HEK293T (cell line): ENCODE data around the gene TPK1.

ENCODE experiments used
- CTCF ChIA-PET: fragments of 350-600 bp; formaldehyde crosslinking; extraction: SDS; loops from one replicate; lab custom pipeline; 2021; ENCODE audit warnings: antibody characterized with exemption, inconsistent platforms; lab: Yijun Ruan, JAX
- POLR2A ChIA-PET: fragments of 350-600 bp; formaldehyde crosslinking; extraction: SDS; loops from one replicate; lab custom pipeline; 2020; ENCODE audit warnings: antibody characterized with exemption, inconsistent platforms; lab: Yijun Ruan, JAX
- DNase-seq: peaks from one replicate; pipeline ENCODE4 v3.0.0; 2012; ENCODE audit warnings: mixed read lengths; ENCODE audit errors: extremely low spot score
- ARNT ChIP-seq: fragments of 450-650 bp; IDR thresholded peaks from 2 replicates; pipeline ENCODE4 v1.6.1; 2017; ENCODE audit warnings: mild to moderate bottlenecking
- BHLHE40 ChIP-seq: fragments of 450-650 bp; IDR thresholded peaks from 2 replicates; pipeline ENCODE4 v1.6.1; 2016; ENCODE audit warnings: mild to moderate bottlenecking, moderate library complexity, borderline replicate concordance
- CTBP1 ChIP-seq: fragments of 450-650 bp; IDR thresholded peaks from 2 replicates; pipeline ENCODE4 v1.6.1; 2016; ENCODE audit warnings: borderline replicate concordance
- ELF4 ChIP-seq: fragments of 450-650 bp; IDR thresholded peaks from 2 replicates; pipeline ENCODE4 v1.6.1; 2017; ENCODE audit warnings: antibody characterized with exemption
- FOXA1 ChIP-seq: fragments of 450-650 bp; IDR thresholded peaks from 2 replicates; pipeline ENCODE4 v1.6.1; 2016; ENCODE audit warnings: mild to moderate bottlenecking
- FOXK2 ChIP-seq: fragments of 450-650 bp; IDR thresholded peaks from 2 replicates; pipeline ENCODE4 v1.6.1; 2016; ENCODE audit warnings: mild to moderate bottlenecking
- FOXM1 ChIP-seq: fragments of 450-650 bp; IDR thresholded peaks from 2 replicates; pipeline ENCODE4 v1.6.1; 2017; ENCODE audit warnings: mild to moderate bottlenecking, borderline replicate concordance
- HDGF ChIP-seq: fragments of 450-650 bp; IDR thresholded peaks from 2 replicates; pipeline ENCODE4 v1.6.1; 2017; ENCODE audit warnings: antibody characterized with exemption, borderline replicate concordance
- L3MBTL2 ChIP-seq: fragments of 450-650 bp; conservative IDR thresholded peaks from 2 replicates; pipeline ENCODE4 v1.6.1; 2016; ENCODE audit warnings: mild to moderate bottlenecking
- LEF1 ChIP-seq: fragments of 450-650 bp; IDR thresholded peaks from 2 replicates; pipeline ENCODE4 v1.6.1; 2017; ENCODE audit warnings: mild to moderate bottlenecking, borderline replicate concordance
- NFRKB ChIP-seq: fragments of 450-650 bp; IDR thresholded peaks from 2 replicates; pipeline ENCODE4 v1.6.1; 2016; ENCODE audit warnings: mild to moderate bottlenecking, moderate library complexity
- PKNOX1 ChIP-seq: fragments of 450-650 bp; IDR thresholded peaks from 2 replicates; pipeline ENCODE4 v1.6.1; 2016
- SP1 ChIP-seq: fragments of 450-650 bp; IDR thresholded peaks from 2 replicates; pipeline ENCODE4 v1.6.1; 2017
- SUZ12 ChIP-seq: fragments of 450-650 bp; IDR thresholded peaks from 2 replicates; pipeline ENCODE4 v1.6.1; 2016; ENCODE audit warnings: mild to moderate bottlenecking
- TARDBP ChIP-seq: fragments of 450-650 bp; IDR thresholded peaks from 2 replicates; pipeline ENCODE4 v1.6.1; 2016
- ZNF384 ChIP-seq: fragments of 450-650 bp; IDR thresholded peaks from 2 replicates; pipeline ENCODE4 v1.6.1; 2016

The TPK1 gene

DNA sequence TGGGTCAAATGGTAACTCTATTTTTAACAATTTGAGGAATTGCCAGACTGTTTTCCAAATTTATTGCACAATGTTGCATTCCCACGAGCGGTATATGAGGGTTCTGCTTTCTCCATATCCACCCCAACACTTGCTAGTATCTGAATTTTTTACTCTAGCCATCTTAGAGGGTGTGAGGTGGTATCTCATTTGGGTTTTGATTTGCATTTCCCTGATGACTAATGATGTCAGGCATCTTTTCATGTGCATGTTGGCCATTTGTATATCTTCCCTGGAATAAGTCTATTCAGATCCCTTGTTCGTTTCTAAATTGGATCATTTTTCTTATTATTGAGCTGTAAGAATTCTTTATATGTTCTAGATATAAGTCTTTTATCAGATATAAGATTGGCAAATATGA lies 97.7 kb downstream of the TPK1 start:
- TF ChIP-seq HDGF (no peak), ZNF384 (no peak), ELF4 (no peak), FOXM1 (no peak), FOXK2 (no peak), FOXA1 (no peak), TARDBP (no peak), CTBP1 (no peak), PKNOX1 (no peak), BHLHE40 (no peak), SP1 (no peak), L3MBTL2 (no peak), SUZ12 (no peak), ARNT (no peak), LEF1 (no peak), NFRKB (no peak)
- POLR2A ChIA-PET = no interaction called here
- no peak for DNase-seq
- CTCF ChIA-PET = interaction anchor here (0.5 to 1.5 kb wide), 2 partner anchors 97 to 190 kb away, joined by 3 to 5 read pairs; partner anchors contain the start of gene TPK1

- no peak for TF ChIP-seq SP1
- TF ChIP-seq CTBP1 = no peak
- TF ChIP-seq ELF4 = no peak
- TF ChIP-seq ARNT = no peak
- TF ChIP-seq LEF1 = no peak
- no peak for TF ChIP-seq ZNF384
- TF ChIP-seq FOXK2 = no peak
- TF ChIP-seq BHLHE40 = no peak
- no peak for TF ChIP-seq PKNOX1
- TF ChIP-seq TARDBP = no peak
- no peak for TF ChIP-seq FOXA1
- TF ChIP-seq HDGF = no peak
- no peak for TF ChIP-seq SUZ12
- no peak for TF ChIP-seq FOXM1
- no peak for TF ChIP-seq L3MBTL2
- TF ChIP-seq NFRKB = no peak
- ChIA-PET CTCF (interaction anchor here (0.6 to 0.9 kb wide), 2 partner anchors 9 to 143 kb away, joined by 3 read pairs; no protein-coding TSS in a partner anchor), POLR2A (no interaction called here)
- DNase-seq = no peak
These were observed 98.9 kb downstream of the TPK1 start for GRCh38 chr7:144736880-144737493.

GRCh38 chr7:144735505-144736276 lies 100.2 kb downstream of the TPK1 start:
- no peak for TF ChIP-seq HDGF
- TF ChIP-seq PKNOX1 = peak; percentile 78
- peak; percentile 6 for DNase-seq
- POLR2A ChIA-PET = no interaction called here
- CTCF ChIA-PET = no interaction called here

- CTCF ChIA-PET = no interaction called here
- POLR2A ChIA-PET = no interaction called here
- DNase-seq = no peak
- TF ChIP-seq FOXA1 = no peak
- no peak for TF ChIP-seq FOXM1
- no peak for TF ChIP-seq ZNF384
- TF ChIP-seq TARDBP = no peak
- no peak for TF ChIP-seq ARNT
- TF ChIP-seq LEF1 = no peak
- TF ChIP-seq L3MBTL2 = no peak
- TF ChIP-seq NFRKB = no peak
- no peak for TF ChIP-seq PKNOX1
- no peak for TF ChIP-seq SUZ12
- TF ChIP-seq CTBP1 = no peak
- no peak for TF ChIP-seq ELF4
- TF ChIP-seq FOXK2 = no peak
- no peak for TF ChIP-seq SP1
- no peak for TF ChIP-seq BHLHE40
- TF ChIP-seq HDGF = no peak
These were observed 104.0 kb downstream of the TPK1 start for GRCh38 chr7:144731661-144732351.

- ChIA-PET POLR2A (no interaction called here), CTCF (no interaction called here)
- TF ChIP-seq ARNT = no peak
- TF ChIP-seq TARDBP = no peak
- no peak for TF ChIP-seq PKNOX1
- TF ChIP-seq FOXM1 = no peak
- no peak for TF ChIP-seq FOXK2
- TF ChIP-seq FOXA1 = no peak
- no peak for TF ChIP-seq NFRKB
- TF ChIP-seq ZNF384 = no peak
- no peak for TF ChIP-seq SUZ12
- TF ChIP-seq CTBP1 = no peak
- TF ChIP-seq HDGF = no peak
- TF ChIP-seq BHLHE40 = no peak
- no peak for TF ChIP-seq SP1
- TF ChIP-seq LEF1 = no peak
- no peak for DNase-seq
These were observed 105.6 kb downstream of the TPK1 start for GRCh38 chr7:144730224-144730623.
